Neural cell (in vitro differentiated cells): Measurements from ENCODE around the gene NIFK. TPM values are rescaled to one million over a fixed set of nuclear protein-coding genes. Genes with fewer than 3 reads are reported as not detected.

Experiments used
- H2AFZ ChIP-seq: fragments of 200-600, 300-800 bp; sonication (generic), shearing (Covaris generic); 2 replicates; pipeline ENCODE4 v1.6.0; 2014; ENCODE audit warnings: low read depth, mild to moderate bottlenecking, antibody characterized with exemption, low read length, moderate library complexity
- H3F3A ChIP-seq: fragments of 200-600 bp; shearing (Covaris generic); 2 replicates; pipeline ENCODE4 v1.6.1; 2016; ENCODE audit warnings: mild to moderate bottlenecking, moderate library complexity, mixed read lengths, antibody characterized with exemption, low read length; ENCODE audit not compliant: insufficient read depth, poor library complexity, severe bottlenecking
- H3K27ac ChIP-seq: fragments of 200-600, 300-800 bp; sonication (generic), shearing (Covaris generic); 2 replicates; pipeline ENCODE4 v1.5.1; 2014; ENCODE audit warnings: mild to moderate bottlenecking, low read length, moderate library complexity
- H3K27me3 ChIP-seq: fragments of 300-800, 200-600 bp; sonication (generic), shearing (Covaris generic); 2 replicates; pipeline ENCODE4 v1.6.0; 2014; ENCODE audit warnings: mild to moderate bottlenecking, low read depth, low read length, moderate library complexity; ENCODE audit not compliant: insufficient read depth
- H3K36me3 ChIP-seq: fragments of 300-800, 200-600 bp; sonication (generic), shearing (Covaris generic); 2 replicates; pipeline ENCODE4 v1.5.1; 2014; ENCODE audit warnings: mild to moderate bottlenecking, antibody characterized with exemption, low read length, moderate library complexity; ENCODE audit not compliant: insufficient read depth
- H3K4me2 ChIP-seq: fragments of 300-800, 200-600 bp; sonication (generic), shearing (Covaris generic); 2 replicates; pipeline ENCODE4 v1.6.0; 2014; ENCODE audit warnings: mild to moderate bottlenecking, low read length
- H3K4me3 ChIP-seq: fragments of 300-800, 200-600 bp; sonication (generic), shearing (Covaris generic); 2 replicates; pipeline ENCODE4 v1.5.1; 2014; ENCODE audit warnings: mild to moderate bottlenecking, low read length, moderate library complexity
- H3K79me2 ChIP-seq: fragments of 200-600 bp; shearing (Covaris generic); replicated peaks from 2 replicates; pipeline ENCODE4 v1.6.0; 2014; ENCODE audit warnings: mild to moderate bottlenecking, low read length, moderate library complexity; ENCODE audit not compliant: insufficient read depth
- H3K9ac ChIP-seq: fragments of 300-800, 200-600 bp; sonication (generic), shearing (Covaris generic); 2 replicates; pipeline ENCODE4 v1.6.1; 2016; ENCODE audit warnings: mild to moderate bottlenecking, low read length, mixed read lengths
- H3K9me2 ChIP-seq: fragments of 200-600 bp; shearing (Covaris generic); 2 replicates; pipeline ENCODE4 v1.6.1; 2016; ENCODE audit warnings: mild to moderate bottlenecking, low read length, mixed read lengths; ENCODE audit not compliant: insufficient read depth
- H3K9me3 ChIP-seq: fragments of 200-600, 300-800 bp; sonication (generic), shearing (Covaris generic); 2 replicates; pipeline ENCODE4 v1.6.1; 2016; ENCODE audit warnings: mild to moderate bottlenecking, mixed run types, low read length, moderate library complexity, mixed read lengths
- H4K20me1 ChIP-seq: fragments of 200-600 bp; shearing (Covaris generic); 2 replicates; pipeline ENCODE4 v1.6.1; 2016; ENCODE audit warnings: mild to moderate bottlenecking, mixed run types; ENCODE audit not compliant: insufficient read depth
- CTCF ChIP-seq: fragments of 450-650 bp; IDR thresholded peaks from 2 replicates; pipeline ENCODE4 v1.5.1; 2014; ENCODE audit warnings: antibody characterized with exemption, mild to moderate bottlenecking, moderate library complexity; ENCODE audit not compliant: poor library complexity, severe bottlenecking
- EP300 ChIP-seq: fragments of 450-650 bp; conservative IDR thresholded peaks from 2 replicates; pipeline ENCODE4 v1.6.1; 2014; ENCODE audit warnings: antibody characterized with exemption, mild to moderate bottlenecking, moderate library complexity; ENCODE audit not compliant: poor library complexity, severe bottlenecking
- EZH2 ChIP-seq: fragments of 200-600, 300-800 bp; shearing (Covaris generic), sonication (generic); IDR thresholded peaks from 2 replicates; pipeline ENCODE4 v1.6.1; 2014; ENCODE audit warnings: antibody characterized with exemption, low read length, borderline replicate concordance, mild to moderate bottlenecking; ENCODE audit not compliant: insufficient read depth, poor library complexity, severe bottlenecking
- MXI1 ChIP-seq: fragments of 450-650 bp; conservative IDR thresholded peaks from 2 replicates; pipeline ENCODE4 v1.6.1; 2014; ENCODE audit warnings: antibody characterized with exemption, mild to moderate bottlenecking; ENCODE audit not compliant: poor library complexity, severe bottlenecking
- POLR2AphosphoS5 ChIP-seq: IDR thresholded peaks from 2 replicates; pipeline ENCODE4 v1.6.1; 2012
- RAD21 ChIP-seq: fragments of 450-650 bp; conservative IDR thresholded peaks from 2 replicates; pipeline ENCODE4 v1.6.1; 2014; ENCODE audit warnings: antibody characterized with exemption, mild to moderate bottlenecking, moderate library complexity
- REST ChIP-seq: IDR thresholded peaks from 2 replicates; pipeline ENCODE4 v1.6.1; 2012; ENCODE audit warnings: borderline replicate concordance
- SMC3 ChIP-seq: fragments of 450-650 bp; conservative IDR thresholded peaks from 2 replicates; pipeline ENCODE4 v1.6.1; 2014; ENCODE audit warnings: antibody characterized with exemption, mild to moderate bottlenecking, moderate library complexity; ENCODE audit not compliant: poor library complexity
- TAF1 ChIP-seq: IDR thresholded peaks from 2 replicates; pipeline ENCODE4 v1.6.1; 2012; ENCODE audit warnings: low read depth
- polyA plus RNA-seq: library from polyadenylated mRNA; depleted of rRNA; stranded (reverse); fragments of >200 nt; gene quantifications from 2 replicates; pipeline ENCODE4 v1.2.3, GENCODE V29; 2014

Gene NIFK
- polyA plus RNA-seq, 1 donor from 2014 or later, result 60.9 TPM

DNA sequence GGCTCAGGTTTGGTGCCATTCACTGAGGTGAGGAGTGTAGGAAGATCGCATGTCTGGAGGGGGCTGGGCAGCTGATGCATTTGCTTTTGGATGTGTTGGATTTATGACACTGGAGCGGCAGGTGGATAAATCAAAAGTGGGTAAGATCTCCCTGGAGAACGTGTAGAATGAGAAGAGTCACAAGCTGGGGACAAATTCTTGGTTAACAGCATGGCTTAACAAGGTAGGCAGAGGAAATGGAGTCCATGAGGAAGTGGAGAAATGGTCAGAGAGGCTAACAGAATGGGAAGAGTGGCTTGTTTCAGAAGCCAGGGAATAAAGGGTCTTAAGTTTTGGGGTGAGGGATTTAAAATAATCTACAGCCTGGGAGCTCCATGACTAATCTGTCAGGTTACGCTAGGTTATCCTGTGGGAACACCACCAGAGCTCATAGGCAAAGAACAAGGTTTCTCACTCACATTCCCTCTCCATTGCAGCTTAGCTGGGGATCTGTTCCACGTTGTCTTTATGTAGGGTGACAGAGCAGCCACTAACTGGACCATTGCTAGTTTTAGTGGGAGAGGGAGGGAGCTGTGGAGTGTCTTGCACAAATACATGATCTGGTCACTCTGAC is 31.6 kb upstream of the NIFK start:
- H3K9ac ChIP-seq, result no peak overlapping the region
- no peak overlapping the region for H2AFZ ChIP-seq
- no peaks in the 10 kb centered on the region for H3K9me2 ChIP-seq
- H3K36me3 ChIP-seq, result peaks cover 7% of the 10 kb centered on the region
- no peak overlapping the region for H3K4me3 ChIP-seq
- H4K20me1 ChIP-seq, result no peaks in the 10 kb centered on the region
- no peaks in the 10 kb centered on the region for H3K9me3 ChIP-seq
- H3K27me3 ChIP-seq, result no peaks in the 10 kb centered on the region
- no peak overlapping the region for H3K27ac ChIP-seq
- no peaks in the 10 kb centered on the region for H3F3A ChIP-seq
- H3K79me2 ChIP-seq, result no peaks in the 10 kb centered on the region
- no peak overlapping the region for H3K4me2 ChIP-seq
- TF ChIP-seq EP300 (no peak), POLR2AphosphoS5 (no peak), RAD21 (no peak), EZH2 (no peak), MXI1 (no peak), REST (no peak), TAF1 (no peak), SMC3 (no peak), CTCF (no peak)

DNA sequence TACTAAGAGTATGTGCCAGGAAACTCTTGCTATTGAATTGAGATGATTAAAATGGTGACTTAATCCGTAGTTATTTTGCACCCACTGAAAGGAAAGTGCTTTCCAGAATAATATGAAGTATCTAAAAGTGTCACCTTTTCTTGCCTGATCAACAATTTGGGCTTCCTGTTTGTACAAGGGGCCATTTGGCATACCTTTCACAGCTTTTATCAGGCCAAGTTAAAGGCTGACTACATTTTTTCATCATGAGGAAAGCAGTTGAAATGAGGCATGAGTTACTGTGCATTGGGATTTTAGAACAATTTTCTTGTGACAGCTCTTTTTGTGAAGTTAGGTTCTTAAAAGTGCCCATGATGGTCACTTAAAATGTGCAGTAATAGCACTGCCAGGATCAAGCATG is 29.9 kb upstream of the NIFK start:
- Histone ChIP-seq H3K36me3 (peaks cover 7% of the 10 kb centered on the region), H3K9me3 (no peaks in the 10 kb centered on the region), H3K4me3 (no peak overlapping the region), H4K20me1 (no peaks in the 10 kb centered on the region), H2AFZ (no peak overlapping the region), H3K4me2 (no peak overlapping the region), H3K9me2 (no peaks in the 10 kb centered on the region), H3K27me3 (no peaks in the 10 kb centered on the region), H3K27ac (no peak overlapping the region), H3F3A (no peaks in the 10 kb centered on the region), H3K9ac (no peak overlapping the region), H3K79me2 (no peaks in the 10 kb centered on the region)
- no peak for TF ChIP-seq RAD21
- TF ChIP-seq EZH2, result no peak
- no peak for TF ChIP-seq CTCF
- TF ChIP-seq MXI1, result no peak
- no peak for TF ChIP-seq TAF1
- no peak for TF ChIP-seq EP300
- no peak for TF ChIP-seq POLR2AphosphoS5
- TF ChIP-seq REST, result no peak
- TF ChIP-seq SMC3, result no peak
